CD8-positive, alpha-beta memory T cell (primary cell): ENCODE results near the gene ZNF77. TPM values are rescaled to one million over a fixed set of nuclear protein-coding genes. Genes with fewer than 3 reads are reported as not detected.
A peak's percentile ranks its signal among the peaks of the same experiment; 100 is the strongest.

Experiments
- CTCF ChIA-PET: fragments of 350-600 bp; sonication (Branson Sonifier 250); formaldehyde crosslinking; loops from one replicate; lab custom pipeline; 2021; ENCODE audit warnings: antibody characterized with exemption; lab: Charles Lee
- POLR2A ChIA-PET: fragments of 350-600 bp; sonication (Branson Sonifier 250); formaldehyde crosslinking; loops from one replicate; lab custom pipeline; 2021; ENCODE audit warnings: antibody characterized with exemption; lab: Charles Lee
- DNase-seq, 5 donors: peaks; one replicate each; pipeline versions ENCODE4 v3.0.0 to v3.0.0-alpha.2; 2020 to 2022; ENCODE audit warnings: mixed read lengths in 1 of 5
- H3K27ac ChIP-seq: one replicate; pipeline ENCODE4 v1.7.0; 2013; ENCODE audit warnings: low read depth, mild to moderate bottlenecking, low read length, moderate library complexity
- H3K27me3 ChIP-seq: 2 replicates; pipeline ENCODE4 v1.7.0; 2013; ENCODE audit warnings: low read length, mild to moderate bottlenecking; ENCODE audit not compliant: insufficient read depth, poor library complexity, severe bottlenecking
- H3K36me3 ChIP-seq: 2 replicates; pipeline ENCODE4 v1.7.0; 2013; ENCODE audit warnings: mild to moderate bottlenecking, low read length, moderate library complexity; ENCODE audit not compliant: insufficient read depth
- H3K4me1 ChIP-seq: 2 replicates; pipeline ENCODE4 v1.7.0; 2013; ENCODE audit warnings: mild to moderate bottlenecking, low read length, moderate library complexity; ENCODE audit not compliant: insufficient read depth
- H3K4me3 ChIP-seq: 2 replicates; pipeline ENCODE4 v1.7.0; 2013; ENCODE audit warnings: mild to moderate bottlenecking, low read length
- H3K9me3 ChIP-seq: 2 replicates; pipeline ENCODE4 v1.7.0; 2013; ENCODE audit warnings: mild to moderate bottlenecking, low read length
- H3K27ac Mint-ChIP-seq, 8 donors: one replicate each; pipeline ENCODE4 v1.8.0; 2020 to 2021; ENCODE audit warnings: mixed read lengths in 8 of 8, mild to moderate bottlenecking in 6 of 8, inconsistent platforms in 3 of 8, moderate library complexity in 3 of 8
- H3K27me3 Mint-ChIP-seq, 2 donors: one replicate each; pipeline ENCODE4 v1.8.0; 2020 to 2021; ENCODE audit warnings: mixed read lengths in 2 of 2, mild to moderate bottlenecking in 1 of 2, moderate library complexity in 1 of 2
- H3K36me3 Mint-ChIP-seq, 3 donors: one replicate each; pipeline ENCODE4 v1.8.0; 2020 to 2021; ENCODE audit warnings: mixed read lengths in 3 of 3, inconsistent platforms in 1 of 3, mild to moderate bottlenecking in 1 of 3
- H3K4me1 Mint-ChIP-seq, 3 donors: one replicate each; pipeline ENCODE4 v1.8.0; 2020 to 2021; ENCODE audit warnings: mixed read lengths in 3 of 3, inconsistent platforms in 1 of 3, mild to moderate bottlenecking in 1 of 3
- H3K4me3 Mint-ChIP-seq, 7 donors: one replicate each; pipeline ENCODE4 v1.8.0; 2020 to 2021; ENCODE audit warnings: mixed read lengths in 7 of 7, mild to moderate bottlenecking in 6 of 7, moderate library complexity in 4 of 7, inconsistent platforms in 2 of 7
- H3K9me3 Mint-ChIP-seq, 5 donors: one replicate each; pipeline ENCODE4 v1.8.0; 2020 to 2022; ENCODE audit warnings: mixed read lengths in 5 of 5, mild to moderate bottlenecking in 3 of 5, moderate library complexity in 2 of 5, inconsistent platforms in 1 of 5
- polyA plus RNA-seq: library from polyadenylated mRNA; unstranded; fragments of 300-500 nt; fragmentation: Illumina TruSeq; gene quantifications from one replicate; pipeline ENCODE4 v1.2.3, GENCODE V29; 2021
- total RNA-seq, 2 experiments: library from RNA; stranded (reverse); gene quantifications; one replicate each; pipeline ENCODE4 v1.2.3, GENCODE V29; 2021

ZNF77 gene
- total and polyA plus RNA-seq, 3 experiments from 2014 or later, result 3.1 to 4.1 (median 3.8) TPM

GRCh38 chr19:2927032-2927430 lies 17.7 kb downstream of the ZNF77 start:
- H3K9me3 Mint-ChIP-seq, result peaks cover 9 to 21% (median 13%) of the 10 kb centered on the region in 5 donors
- H3K4me1 ChIP-seq, result no peaks in the 10 kb centered on the region
- CTCF ChIA-PET, result no interaction called here

GRCh38 chr19:2926341-2927031 lies 18.3 kb downstream of the ZNF77 start:
- DNase-seq, result no peak
- no peak overlapping the region for H3K4me3 Mint-ChIP-seq
- no peaks in the 10 kb centered on the region for H3K27me3 Mint-ChIP-seq
- Histone ChIP-seq H3K27ac (no peak overlapping the region), H3K4me1 (no peaks in the 10 kb centered on the region), H3K27me3 (no peaks in the 10 kb centered on the region), H3K9me3 (no peaks in the 10 kb centered on the region), H3K4me3 (no peak overlapping the region), H3K36me3 (no peaks in the 10 kb centered on the region)
- CTCF ChIA-PET, result no interaction called here
- H3K36me3 Mint-ChIP-seq, result peaks cover 7 to 11% (median 8%) of the 10 kb centered on the region in 3 donors
- H3K4me1 Mint-ChIP-seq, result no peaks in the 10 kb centered on the region
- peaks cover 7 to 16% (median 10%) of the 10 kb centered on the region in 5 donors for H3K9me3 Mint-ChIP-seq
- no peak overlapping the region for H3K27ac Mint-ChIP-seq
- POLR2A ChIA-PET, result no interaction called here

More at GRCh38 chr19:2927032-2927430, 17.7 kb downstream of the ZNF77 start:
- Mint-ChIP-seq H3K4me1 (no peaks in the 10 kb centered on the region), H3K36me3 (peaks cover 8 to 14% (median 10%) of the 10 kb centered on the region in 3 donors), H3K27ac (no peak overlapping the region), H3K27me3 (no peaks in the 10 kb centered on the region), H3K4me3 (no peak overlapping the region)
- POLR2A ChIA-PET, result no interaction called here
- Histone ChIP-seq H3K27me3 (no peaks in the 10 kb centered on the region), H3K9me3 (no peaks in the 10 kb centered on the region), H3K36me3 (no peaks in the 10 kb centered on the region), H3K27ac (no peak overlapping the region), H3K4me3 (no peak overlapping the region)
- DNase-seq, result no peak

GRCh38 chr19:2923510-2923909 lies 21.3 kb downstream of the ZNF77 start:
- ChIA-PET CTCF (interaction anchor here (1.1 kb wide), 1 partner anchor 185 kb away, joined by 4 read pairs; no protein-coding TSS in a partner anchor), POLR2A (interaction anchor here (0.7 kb wide), 1 partner anchor 1581 kb away, joined by 3 read pairs; no protein-coding TSS in a partner anchor)
- no peaks in the 10 kb centered on the region for H3K4me1 Mint-ChIP-seq

GRCh38 chr19:2922987-2923386 lies 21.8 kb downstream of the ZNF77 start:
- Mint-ChIP-seq H3K4me1 (no peaks in the 10 kb centered on the region), H3K36me3 (peaks cover 6 to 13% (median 11%) of the 10 kb centered on the region in 3 donors), H3K27ac (no peak overlapping the region), H3K27me3 (no peaks in the 10 kb centered on the region), H3K4me3 (no peak overlapping the region), H3K9me3 (peaks cover 1 to 4% (median 2%) of the 10 kb centered on the region in 5 donors)
- DNase-seq, result no peak
- ChIA-PET POLR2A (interaction anchor here (0.7 kb wide), 1 partner anchor 1581 kb away, joined by 3 read pairs; no protein-coding TSS in a partner anchor), CTCF (interaction anchor here (1.1 kb wide), 1 partner anchor 186 kb away, joined by 4 read pairs; no protein-coding TSS in a partner anchor)
- H3K27me3 ChIP-seq, result no peaks in the 10 kb centered on the region
- peaks cover 3% of the 10 kb centered on the region for H3K36me3 ChIP-seq
- H3K9me3 ChIP-seq, result peaks cover 1% of the 10 kb centered on the region
- no peak overlapping the region for H3K27ac ChIP-seq
- no peaks in the 10 kb centered on the region for H3K4me1 ChIP-seq
- no peak overlapping the region for H3K4me3 ChIP-seq

More at GRCh38 chr19:2923510-2923909, 21.3 kb downstream of the ZNF77 start:
- no peak overlapping the region for H3K4me3 Mint-ChIP-seq
- no peaks in the 10 kb centered on the region for H3K36me3 ChIP-seq
- no peak overlapping the region for H3K4me3 ChIP-seq
- H3K9me3 ChIP-seq, result no peaks in the 10 kb centered on the region
- H3K27me3 Mint-ChIP-seq, result no peaks in the 10 kb centered on the region
- H3K36me3 Mint-ChIP-seq, result peaks cover 4 to 8% (median 8%) of the 10 kb centered on the region in 3 donors
- no peaks in the 10 kb centered on the region for H3K4me1 ChIP-seq
- no peaks in the 10 kb centered on the region for H3K27me3 ChIP-seq
- no peak overlapping the region for H3K27ac ChIP-seq
- H3K9me3 Mint-ChIP-seq, result peaks cover 0 to 2% (median 0%) of the 10 kb centered on the region in 5 donors
- DNase-seq, result no peak
- peak overlapping the region in 1 of 8 donors; percentile 20 for H3K27ac Mint-ChIP-seq

GRCh38 chr19:2917275-2918184 lies 27.2 kb downstream of the ZNF77 start:
- POLR2A ChIA-PET, result no interaction called here
- peaks cover 0 to 1% (median 0%) of the 10 kb centered on the region in 3 donors for H3K4me1 Mint-ChIP-seq
- peaks cover 22 to 47% (median 36%) of the 10 kb centered on the region in 3 donors for H3K36me3 Mint-ChIP-seq

GRCh38 chr19:2912306-2912705 lies 32.5 kb downstream of the ZNF77 start:
- Histone ChIP-seq H3K9me3 (peaks cover 6% of the 10 kb centered on the region), H3K36me3 (peaks cover 15% of the 10 kb centered on the region), H3K27me3 (no peaks in the 10 kb centered on the region), H3K4me3 (no peak overlapping the region), H3K27ac (no peak overlapping the region), H3K4me1 (no peaks in the 10 kb centered on the region)
- no peak overlapping the region for H3K4me3 Mint-ChIP-seq
- CTCF ChIA-PET, result no interaction called here
- H3K4me1 Mint-ChIP-seq, result peaks cover 6 to 27% (median 11%) of the 10 kb centered on the region in 3 donors
- no peaks in the 10 kb centered on the region for H3K27me3 Mint-ChIP-seq
- peaks cover 13 to 28% (median 23%) of the 10 kb centered on the region in 3 donors for H3K36me3 Mint-ChIP-seq
- H3K9me3 Mint-ChIP-seq, result peaks cover 2 to 9% (median 7%) of the 10 kb centered on the region in 5 donors
- H3K27ac Mint-ChIP-seq, result no peak overlapping the region
- POLR2A ChIA-PET, result no interaction called here
- DNase-seq, result no peak

More at GRCh38 chr19:2917275-2918184, 27.2 kb downstream of the ZNF77 start:
- peaks cover 7 to 17% (median 14%) of the 10 kb centered on the region in 5 donors for H3K9me3 Mint-ChIP-seq
- peak overlapping the region in 2 of 8 donors; percentile 38 to 46 for H3K27ac Mint-ChIP-seq
- no peaks in the 10 kb centered on the region for H3K4me1 ChIP-seq
- DNase-seq, result no peak
- H3K9me3 ChIP-seq, result peaks cover 14% of the 10 kb centered on the region
- CTCF ChIA-PET, result no interaction called here
- no peak overlapping the region for H3K4me3 ChIP-seq
- H3K27me3 ChIP-seq, result no peaks in the 10 kb centered on the region
- H3K27me3 Mint-ChIP-seq, result no peaks in the 10 kb centered on the region
- H3K27ac ChIP-seq, result no peak overlapping the region
- no peak overlapping the region for H3K4me3 Mint-ChIP-seq
- H3K36me3 ChIP-seq, result peaks cover 25% of the 10 kb centered on the region

GRCh38 chr19:2906631-2907195 lies 38.1 kb downstream of the ZNF77 start:
- Mint-ChIP-seq H3K36me3 (peaks cover 0 to 6% (median 2%) of the 10 kb centered on the region in 3 donors), H3K9me3 (no peaks in the 10 kb centered on the region), H3K4me3 (no peak overlapping the region), H3K4me1 (peaks cover 12 to 33% (median 25%) of the 10 kb centered on the region in 3 donors), H3K27ac (no peak overlapping the region), H3K27me3 (no peaks in the 10 kb centered on the region)
- Histone ChIP-seq H3K4me1 (peaks cover 6% of the 10 kb centered on the region), H3K27me3 (no peaks in the 10 kb centered on the region), H3K27ac (no peak overlapping the region), H3K36me3 (no peaks in the 10 kb centered on the region), H3K9me3 (no peaks in the 10 kb centered on the region), H3K4me3 (no peak overlapping the region)
- POLR2A ChIA-PET, result no interaction called here
- CTCF ChIA-PET, result no interaction called here
- no peak for DNase-seq
